K562 (cell line): ENCODE results near the gene DLGAP1. TPM values are rescaled to one million over a fixed set of nuclear protein-coding genes. Genes with fewer than 3 reads are reported as not detected.

ENCODE experiments used
- ATAC-seq: fragments of 200-7000 bp; cut with Tn5 transposase; 3 replicates; pipeline ENCODE4 v1.9.1; 2020; ENCODE audit warnings: moderate library complexity
- BruUV-seq: library from RNA; stranded (reverse); fragments of 400-500 nt; replicated peaks from 2 replicates; lab custom pipeline; 2021; lab: Mats Ljungman, UMichigan
- CTCF ChIA-PET: fragments of 300-600 bp; formaldehyde crosslinking; extraction: SDS; loops from one replicate; lab custom pipeline; 2021; ENCODE audit warnings: low intra/inter-chr PET ratio; lab: Yijun Ruan, JAX
- POLR2A ChIA-PET: fragments of 300-600, 350-650 bp; sonication (Branson Sonifier 250); formaldehyde crosslinking; extraction: SDS; loops from one replicate; lab custom pipeline; 2021; ENCODE audit warnings: antibody characterized with exemption, inconsistent platforms; lab: Yijun Ruan, JAX
- DNase-seq, 4 experiments: peaks; one replicate each; pipeline versions ENCODE4 v3.0.0 to v3.0.0-alpha.2; 2011 to 2018; ENCODE audit warnings: low spot score in 3 of 4, mixed read lengths in 3 of 4; ENCODE audit errors: extremely low read depth in 1 of 4
- FAIRE-seq: peaks from 2 replicates; lab custom pipeline; 2011; peaks lifted over from hg19 to GRCh38; lab: Jason Lieb, UNC
- H2AFZ ChIP-seq: 2 replicates; pipeline ENCODE4 v1.6.0; 2011; ENCODE audit warnings: low read depth, low read length, control low read depth, inconsistent platforms
- H3K27ac ChIP-seq: fragments of 200-600 bp; 3 replicates; pipeline ENCODE4 v1.8.0; 2011; ENCODE audit warnings: low read depth, mild to moderate bottlenecking, control low read depth, inconsistent platforms, low read length, moderate library complexity, mixed read lengths; ENCODE audit errors: extremely low read depth
- H3K27me3 ChIP-seq, 2 experiments: fragments of 300-600 bp in 1 of 2; 2 replicates in 1 of 2; 3 replicates in 1 of 2; pipeline versions ENCODE4 v1.6.0 to v1.8.0; 2011; ENCODE audit warnings: inconsistent platforms in 2 of 2, low read length in 2 of 2, mild to moderate bottlenecking in 1 of 2, mixed read lengths in 1 of 2, moderate library complexity in 1 of 2; ENCODE audit not compliant: control insufficient read depth in 2 of 2, insufficient read depth in 2 of 2
- H3K36me3 ChIP-seq: fragments of 300-600 bp; 3 replicates; pipeline ENCODE4 v1.8.0; 2011; ENCODE audit warnings: mild to moderate bottlenecking, low read length, inconsistent platforms; ENCODE audit not compliant: control insufficient read depth, insufficient read depth
- H3K4me1 ChIP-seq, 2 experiments: fragments of 200-600 bp in 1 of 2; replicated peaks in 1 of 2; 2 replicates in 1 of 2; 3 replicates in 1 of 2; pipeline versions ENCODE4 v1.5.1 to v1.8.0; 2011; ENCODE audit warnings: inconsistent platforms in 2 of 2, low read length in 2 of 2, mild to moderate bottlenecking in 1 of 2, mixed read lengths in 1 of 2, moderate library complexity in 1 of 2; ENCODE audit not compliant: control insufficient read depth in 2 of 2, insufficient read depth in 2 of 2
- H3K4me2 ChIP-seq: 2 replicates; pipeline ENCODE4 v1.6.1; 2011; ENCODE audit warnings: low read length, control low read depth, inconsistent platforms, mixed read lengths; ENCODE audit not compliant: insufficient read depth
- H3K4me3 ChIP-seq: fragments of 200-600 bp; sonication (generic), shearing (Covaris generic); 2 replicates; pipeline ENCODE4 v1.5.1; 2016; ENCODE audit warnings: control low read depth, inconsistent platforms
- H3K79me2 ChIP-seq: fragments of 200-600 bp; 3 replicates; pipeline ENCODE4 v1.8.0; 2011; ENCODE audit warnings: low read length, inconsistent platforms; ENCODE audit not compliant: control insufficient read depth, insufficient read depth
- H3K9ac ChIP-seq, 2 experiments: 2 replicates each; pipeline versions ENCODE4 v1.6.0 to v1.6.1; 2011; ENCODE audit warnings: low read depth in 2 of 2, low read length in 2 of 2, control low read depth in 1 of 2, inconsistent platforms in 1 of 2, mild to moderate bottlenecking in 1 of 2, mixed read lengths in 1 of 2; ENCODE audit not compliant: insufficient read depth in 1 of 2
- H3K9me1 ChIP-seq: one replicate; pipeline ENCODE4 v1.6.0; 2011; ENCODE audit warnings: inconsistent platforms, mild to moderate bottlenecking, low read length, moderate library complexity; ENCODE audit not compliant: control insufficient read depth, insufficient read depth
- H3K9me3 ChIP-seq: replicated peaks from 2 replicates; pipeline ENCODE4 v1.5.1; 2011; ENCODE audit warnings: low read depth, low read length, inconsistent platforms; ENCODE audit not compliant: control insufficient read depth, insufficient read depth
- H4K20me1 ChIP-seq: replicated peaks from 2 replicates; pipeline ENCODE4 v1.6.1; 2011; ENCODE audit warnings: low read length, inconsistent platforms, mixed read lengths; ENCODE audit not compliant: control insufficient read depth, insufficient read depth
- BRCA1 ChIP-seq, 2 experiments: fragments of 450-650 bp in 1 of 2; sonication (generic) in 1 of 2; formaldehyde crosslinking in 1 of 2; IDR thresholded peaks; 2 replicates each; pipeline versions ENCODE4 v1.5.0 to v1.6.1; 2017 to 2020; ENCODE audit warnings: mild to moderate bottlenecking in 1 of 2, missing genetic modification reagents in 1 of 2
- CEBPB ChIP-seq: fragments of 450-650 bp; IDR thresholded peaks from 2 replicates; pipeline ENCODE4 v1.6.1; 2016; ENCODE audit warnings: missing genetic modification characterization, missing compliant biosample characterization
- HMG20A ChIP-seq: fragments of 450-650 bp; formaldehyde crosslinking; conservative IDR thresholded peaks from 2 replicates; pipeline ENCODE4 v1.4.0; 2020; ENCODE audit warnings: mild to moderate bottlenecking, mixed read lengths
- JUN ChIP-seq, 2 experiments: sonication (generic) in 1 of 2; formaldehyde crosslinking in 1 of 2; IDR thresholded peaks; 2 replicates each; pipeline versions ENCODE4 v1.6.1 to v1.8.0; 2012 to 2022; ENCODE audit warnings: borderline replicate concordance in 2 of 2, mild to moderate bottlenecking in 2 of 2, improper control_type of control experiment in 1 of 2, low read depth in 1 of 2, low read length in 1 of 2, missing genetic modification reagents in 1 of 2
- JUND ChIP-seq, 2 experiments: IDR thresholded peaks; 2 replicates in 1 of 2; 3 replicates in 1 of 2; pipeline ENCODE4 v1.6.1; 2011; ENCODE audit warnings: borderline replicate concordance in 2 of 2, low read depth in 2 of 2, low read length in 2 of 2, improper control_type of control experiment in 1 of 2, missing biosample characterization in 1 of 2, missing genetic modification characterization in 1 of 2, missing genetic modification reagents in 1 of 2
- KDM2B ChIP-seq: fragments of 250-450 bp; sonication (Bioruptor Pico); IDR thresholded peaks from 2 replicates; pipeline ENCODE4 v1.8.0; 2021; ENCODE audit warnings: mild to moderate bottlenecking, moderate library complexity
- MEIS2 ChIP-seq: fragments of 450-650 bp; IDR thresholded peaks from 2 replicates; pipeline ENCODE4 v1.6.1; 2014; ENCODE audit warnings: mild to moderate bottlenecking; ENCODE audit not compliant: partially characterized antibody
- MTA2 ChIP-seq: fragments of 450-650 bp; IDR thresholded peaks from 2 replicates; pipeline ENCODE4 v1.6.1; 2016; ENCODE audit warnings: low read depth
- OTX1 ChIP-seq: fragments of 450-650 bp; formaldehyde crosslinking; IDR thresholded peaks from 2 replicates; pipeline ENCODE4 v1.4.0; 2022; ENCODE audit warnings: mild to moderate bottlenecking
- PCBP2 ChIP-seq: fragments of 200-400 bp; formaldehyde crosslinking; IDR thresholded peaks from 2 replicates; pipeline ENCODE4 v1.6.1; 2018; ENCODE audit warnings: low read length, low read depth, mild to moderate bottlenecking, moderate library complexity; ENCODE audit not compliant: poor library complexity, severe bottlenecking
- POLR2AphosphoS5 ChIP-seq: IDR thresholded peaks from 2 replicates; pipeline ENCODE4 v1.6.1; 2011; ENCODE audit warnings: mild to moderate bottlenecking, low read depth, low read length, moderate library complexity; ENCODE audit not compliant: control insufficient read depth, insufficient read depth
- RAD51 ChIP-seq: fragments of 450-650 bp; IDR thresholded peaks from 2 replicates; pipeline ENCODE4 v1.7.1; 2016; ENCODE audit warnings: low read depth, mild to moderate bottlenecking, borderline replicate concordance
- SMAD1 ChIP-seq: fragments of 150-350 bp; IDR thresholded peaks from 2 replicates; pipeline ENCODE4 v1.6.1; 2014; ENCODE audit warnings: low read length, low read depth; ENCODE audit not compliant: partially characterized antibody
- WGBS: fragments of 100-300 bp; shearing (Covaris generic); methylation state at CpG from one replicate; pipeline ENCODE4 v1.1.6; 2016; ENCODE audit warnings: low coverage, mixed read lengths; ENCODE audit not compliant: insufficient coverage; ENCODE audit errors: missing lambda C conversion rate; 5-methylcytosine and 5-hydroxymethylcytosine counted together
- in situ Hi-C: fragments of 300-500 bp; cut with MboI; formaldehyde crosslinking; loops from 4 replicates; pipeline ENCODE4 v1.15.0; 2018; ENCODE audit warnings: inconsistent platforms, mixed read lengths
- intact Hi-C: fragments of 100-400 bp; cut with micrococcal nuclease; formaldehyde crosslinking; loops from 2 replicates; pipeline ENCODE4 v1.14.2; 2022
- polyA plus RNA-seq, 8 experiments: library from polyadenylated mRNA; depleted of rRNA in 4 of 8; stranded (reverse) in 5 of 8; unstranded in 3 of 8; fragments of >200 nt; fragmentation: Nextera tagmentation in 2 of 8; fragmentation: Illumina TruSeq in 1 of 8; extraction: Ambion mirVana in 2 of 8; extraction: Trizol in 1 of 8; gene quantifications; 2 replicates each; pipeline versions ENCODE4 v1.2.1 to v1.2.3, GENCODE V29; 2011 to 2014; ENCODE audit warnings: inconsistent platforms in 1 of 8, missing spikeins in 1 of 8
- total RNA-seq, 7 experiments: library from RNA; depleted of rRNA in 6 of 7; stranded (reverse); fragments of >200 nt in 6 of 7; fragmentation: Illumina TruSeq in 2 of 7; extraction: Trizol in 2 of 7; gene quantifications; 2 replicates each; pipeline versions ENCODE4 v1.2.1 to v1.2.3, GENCODE V29; 2011 to 2021; ENCODE audit warnings: low replicate concordance in 1 of 7
- TF ChIP-seq, protein P1 (sequence below), 2 experiments: fragments of 450-650 bp in 1 of 2; sonication (generic) in 1 of 2; formaldehyde crosslinking; conservative IDR thresholded peaks; 2 replicates each; pipeline versions ENCODE4 v1.4.0 to v1.8.1; 2020 to 2022; ENCODE audit warnings: mild to moderate bottlenecking in 1 of 2, missing genetic modification reagents in 1 of 2
- TF ChIP-seq, protein P2 (sequence below): fragments of 250-450 bp; sonication (Bioruptor Pico); IDR thresholded peaks from 2 replicates; pipeline ENCODE4 v1.4.0; 2020

DLGAP1 gene
- total and polyA plus RNA-seq, 9 of the 15 experiments (the other 6 are each of a cell fraction or from before 2014, with no cell fraction given), result 0.04 to 0.22 (median 0.08) TPM

DNA sequence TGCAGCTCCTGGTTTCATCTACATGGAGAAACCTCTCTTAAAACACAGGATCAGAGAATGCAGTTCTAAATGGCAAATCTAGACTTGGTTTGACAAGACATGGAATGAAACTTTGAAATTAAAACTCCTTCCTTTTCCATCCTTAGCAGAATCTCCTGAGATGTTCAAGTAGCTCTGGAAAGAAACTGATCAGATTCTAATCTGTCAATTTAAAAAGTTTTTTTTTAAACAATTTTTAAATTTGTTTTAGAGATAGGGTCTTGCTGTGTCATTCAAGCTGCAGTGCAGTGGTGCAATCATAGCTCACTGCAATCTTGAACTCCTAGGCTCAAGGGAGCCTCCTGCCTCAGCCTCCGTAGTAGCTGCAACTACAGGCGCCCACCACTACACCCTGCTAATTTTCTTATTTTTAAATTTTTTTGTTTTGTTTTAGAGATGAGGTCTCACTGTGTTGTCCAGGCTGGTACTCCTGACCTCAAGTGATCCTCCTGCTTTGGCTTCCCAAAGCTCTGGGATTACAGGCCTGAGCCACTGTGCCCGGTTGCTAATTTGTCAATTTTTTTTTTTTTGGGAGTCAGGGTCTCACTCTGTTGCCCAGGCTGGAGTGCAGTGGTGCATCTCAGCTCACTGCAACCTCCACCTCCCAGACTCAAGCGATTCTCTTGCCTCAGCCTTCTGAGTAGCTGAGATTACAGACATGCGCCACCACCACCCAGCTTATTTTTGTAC is 788.4 kb downstream of the DLGAP1 start (continued):
- TF ChIP-seq PCBP2 (no peak), HMG20A (CRISPR knock-in tag) (no peak)
- TF ChIP-seq, all 486 proteins: peak for 9

DNA sequence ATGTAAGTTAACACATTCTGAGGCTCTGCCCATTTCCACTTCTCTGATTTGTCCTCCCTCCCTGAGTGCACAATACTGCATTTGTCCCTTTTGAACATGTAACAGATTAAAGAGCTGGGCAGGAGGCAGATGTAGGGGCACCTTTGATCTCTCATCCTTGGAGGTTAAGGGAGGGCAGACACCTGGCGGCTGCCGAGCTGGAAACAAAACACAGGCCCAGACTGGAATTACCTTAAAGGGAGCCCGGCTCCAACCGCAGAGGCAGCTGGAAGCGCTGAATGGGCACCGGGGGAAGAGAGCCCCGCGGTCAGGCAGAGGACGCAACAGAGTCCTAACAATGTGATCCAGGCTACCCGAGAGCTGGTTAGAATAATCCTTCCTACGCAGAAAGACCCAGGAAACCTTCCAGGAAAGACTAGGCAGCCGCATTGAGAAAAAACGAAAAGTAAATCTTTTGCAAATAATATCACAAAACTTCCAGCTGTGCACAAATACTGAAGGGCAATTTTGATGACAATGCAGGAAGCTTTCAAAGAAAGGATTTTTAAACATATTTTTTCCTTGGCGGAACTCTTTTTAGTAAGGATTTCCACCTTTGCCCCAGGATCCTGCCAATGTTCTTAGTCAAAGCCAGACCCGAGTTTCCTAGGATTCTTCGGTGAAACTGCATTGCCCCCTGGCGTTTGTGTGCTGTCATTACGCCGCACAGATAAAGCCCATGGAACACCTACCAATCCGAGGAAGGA is 789.2 kb downstream of the DLGAP1 start:
- in situ Hi-C loops, result loop anchor here (5.0 kb wide), 2 partner anchors 214 to 384 kb away; partner anchors contain the start of gene TGIF1
- intact Hi-C loops, result loop anchor here (1.0 to 2.0 kb wide), 6 partner anchors 13 to 385 kb away; no protein-coding TSS in a partner anchor
- no peak overlapping the region for H3K4me3 ChIP-seq
- no peaks in the 10 kb centered on the region for H3K79me2 ChIP-seq
- ChIA-PET POLR2A (interaction anchor here (0.6 to 9.1 kb wide), 22 partner anchors 8 to 733 kb away, joined by 3 to 109 read pairs (median 6); no protein-coding TSS in a partner anchor), CTCF (interaction anchor here (0.6 to 4.6 kb wide), 14 partner anchors 10 to 733 kb away, joined by 3 to 83 read pairs (median 4); no protein-coding TSS in a partner anchor)
- DNase-seq, result peak; percentile 86 to 94 (median 88)
- H3K27ac ChIP-seq, result peak overlapping the region; percentile 73
- 10% methylated on average over 20 of the region's 20 CpGs for WGBS
- ATAC-seq, result peak; percentile 82
- H3K36me3 ChIP-seq, result no peaks in the 10 kb centered on the region
- peak overlapping the region; percentile 61 for H3K4me2 ChIP-seq
- peak overlapping the region; percentile 89 for H2AFZ ChIP-seq
- H3K9me1 ChIP-seq, result no peaks in the 10 kb centered on the region
- 0 out of 2 replicates have a peak, but pooled peaks cover 14% of the 10 kb centered on the region for H3K9me3 ChIP-seq
- H4K20me1 ChIP-seq, result no peaks in the 10 kb centered on the region
- no peaks in the 10 kb centered on the region for H3K27me3 ChIP-seq
- peak overlapping the region; percentile 69 to 82 for H3K9ac ChIP-seq
- BruUV-seq, result TSS peak; percentile 70
- FAIRE-seq, result peak; percentile 95
- peaks cover 20 to 39% of the 10 kb centered on the region in 2 experiments for H3K4me1 ChIP-seq
- no peak for TF ChIP-seq OTX1
- TF ChIP-seq JUND (IDR thresholded peaks at IDR 0.05; ENCODE audit: borderline replicate concordance, low read depth, low read length), result peak; percentile 70
- TF ChIP-seq JUND (tag; IDR thresholded peaks at IDR 0.05; ENCODE audit: borderline replicate concordance, low read depth, low read length), result peak; percentile 27; the same call in 1 of the 3 replicates
- 0 out of 2 replicates have a peak, but pooled peaks have one; percentile 19 for TF ChIP-seq MTA2
- TF ChIP-seq BRCA1 (IDR thresholded peaks at IDR 0.05), result no peak
- no peak for TF ChIP-seq BRCA1 (CRISPR knock-in tag; IDR thresholded peaks at IDR 0.05)
- TF ChIP-seq CEBPB (tag), result no peak
- no peak for TF ChIP-seq RAD51
- TF ChIP-seq KDM2B, result no peak
- no peak for TF ChIP-seq MEIS2
- TF ChIP-seq, protein P1, sequence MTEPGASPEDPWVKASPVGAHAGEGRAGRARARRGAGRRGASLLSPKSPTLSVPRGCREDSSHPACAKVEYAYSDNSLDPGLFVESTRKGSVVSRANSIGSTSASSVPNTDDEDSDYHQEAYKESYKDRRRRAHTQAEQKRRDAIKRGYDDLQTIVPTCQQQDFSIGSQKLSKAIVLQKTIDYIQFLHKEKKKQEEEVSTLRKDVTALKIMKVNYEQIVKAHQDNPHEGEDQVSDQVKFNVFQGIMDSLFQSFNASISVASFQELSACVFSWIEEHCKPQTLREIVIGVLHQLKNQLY (CRISPR knock-in tag; conservative IDR thresholded peaks at IDR 0.05), result no peak
- TF ChIP-seq, protein P2, sequence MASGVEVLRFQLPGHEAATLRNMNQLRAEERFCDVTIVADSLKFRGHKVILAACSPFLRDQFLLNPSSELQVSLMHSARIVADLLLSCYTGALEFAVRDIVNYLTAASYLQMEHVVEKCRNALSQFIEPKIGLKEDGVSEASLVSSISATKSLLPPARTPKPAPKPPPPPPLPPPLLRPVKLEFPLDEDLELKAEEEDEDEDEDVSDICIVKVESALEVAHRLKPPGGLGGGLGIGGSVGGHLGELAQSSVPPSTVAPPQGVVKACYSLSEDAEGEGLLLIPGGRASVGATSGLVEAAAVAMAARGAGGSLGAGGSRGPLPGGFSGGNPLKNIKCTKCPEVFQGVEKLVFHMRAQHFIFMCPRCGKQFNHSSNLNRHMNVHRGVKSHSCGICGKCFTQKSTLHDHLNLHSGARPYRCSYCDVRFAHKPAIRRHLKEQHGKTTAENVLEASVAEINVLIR (CRISPR knock-in tag), result no peak
- TF ChIP-seq POLR2AphosphoS5, result no peak
- 0 out of 2 replicates have a peak, but pooled peaks have one; percentile 26 for TF ChIP-seq JUN (IDR thresholded peaks at IDR 0.05; ENCODE audit: borderline replicate concordance, low read depth, low read length)
- no peak for TF ChIP-seq JUN (CRISPR knock-in tag; IDR thresholded peaks at IDR 0.05; ENCODE audit: borderline replicate concordance)
- TF ChIP-seq SMAD1, result no peak
